DND-41 (cell line): ENCODE data around the gene TPRG1.

Experiments
- ATAC-seq: fragments of 200-7000 bp; cut with Tn5 transposase; 3 replicates; pipeline ENCODE4 v1.9.1; 2021; ENCODE audit warnings: low read depth; ENCODE audit not compliant: insufficient read depth
- DNase-seq: peaks from one replicate; pipeline ENCODE4 v3.0.0-alpha.2; 2020
- H2AFZ ChIP-seq: 2 replicates; pipeline ENCODE4 v1.6.0; 2012; ENCODE audit warnings: low read depth, low read length
- H3K27ac ChIP-seq: 2 replicates; pipeline ENCODE4 v1.5.1; 2012; ENCODE audit warnings: low read length, inconsistent platforms
- H3K27me3 ChIP-seq: fragments of 200-600 bp; sonication (generic); 2 replicates; pipeline ENCODE4 v1.6.0; 2012; ENCODE audit warnings: low read length, mild to moderate bottlenecking, inconsistent platforms; ENCODE audit not compliant: insufficient read depth, poor library complexity
- H3K36me3 ChIP-seq: 2 replicates; pipeline ENCODE4 v1.5.1; 2012; ENCODE audit warnings: low read length, inconsistent platforms; ENCODE audit not compliant: insufficient read depth
- H3K4me1 ChIP-seq: 2 replicates; pipeline ENCODE4 v1.5.1; 2012; ENCODE audit warnings: mild to moderate bottlenecking, low read length; ENCODE audit not compliant: insufficient read depth
- H3K4me2 ChIP-seq: 2 replicates; pipeline ENCODE4 v1.6.0; 2012; ENCODE audit warnings: mild to moderate bottlenecking, moderate library complexity, low read length, inconsistent platforms; ENCODE audit not compliant: insufficient read depth
- H3K4me3 ChIP-seq, 2 experiments: fragments of 200-600 bp in 1 of 2; shearing (Covaris generic) in 1 of 2; 2 replicates each; pipeline ENCODE4 v1.5.1; 2012 to 2016; ENCODE audit warnings: inconsistent platforms in 2 of 2, low read length in 2 of 2, mild to moderate bottlenecking in 2 of 2, low read depth in 1 of 2, moderate library complexity in 1 of 2
- H3K79me2 ChIP-seq: 2 replicates; pipeline ENCODE4 v1.6.0; 2012; ENCODE audit warnings: low read length, inconsistent platforms; ENCODE audit not compliant: insufficient read depth
- H3K9ac ChIP-seq: 2 replicates; pipeline ENCODE4 v1.6.0; 2012; ENCODE audit warnings: low read depth, mild to moderate bottlenecking, inconsistent platforms, low read length, moderate library complexity
- H3K9me3 ChIP-seq: 2 replicates; pipeline ENCODE4 v1.5.1; 2012; ENCODE audit warnings: low read length, moderate library complexity, mild to moderate bottlenecking, inconsistent platforms; ENCODE audit not compliant: insufficient read depth, severe bottlenecking
- H4K20me1 ChIP-seq: 2 replicates; pipeline ENCODE4 v1.6.0; 2012; ENCODE audit warnings: low read length; ENCODE audit not compliant: insufficient read depth
- CTCF ChIP-seq: IDR thresholded peaks from 2 replicates; pipeline ENCODE4 v1.5.1; 2012; ENCODE audit warnings: borderline replicate concordance, low read length, moderate library complexity, mild to moderate bottlenecking; ENCODE audit not compliant: poor library complexity, severe bottlenecking; ENCODE audit errors: extremely low read depth
- EZH2 ChIP-seq: IDR thresholded peaks from 3 replicates; pipeline ENCODE4 v1.6.1; 2012; ENCODE audit warnings: borderline replicate concordance, low read depth, mild to moderate bottlenecking, moderate library complexity, low read length, inconsistent platforms; ENCODE audit not compliant: severe bottlenecking

TPRG1 gene

GRCh38 chr3:189303584-189303983 lies 131.8 kb downstream of the TPRG1 start:
- no peaks in the 10 kb centered on the region for H3K36me3 ChIP-seq
- no peak overlapping the region for H3K4me3 ChIP-seq
- no peak overlapping the region for H3K4me2 ChIP-seq
- H3K4me1 ChIP-seq, result no peaks in the 10 kb centered on the region
- no peaks in the 10 kb centered on the region for H3K9me3 ChIP-seq
- DNase-seq (no peak), ATAC-seq (no peak)
- H4K20me1 ChIP-seq, result no peaks in the 10 kb centered on the region
- TF ChIP-seq EZH2 (no peak), CTCF (no peak)
- no peaks in the 10 kb centered on the region for H3K79me2 ChIP-seq
- H3K9ac ChIP-seq, result no peak overlapping the region
- no peak overlapping the region for H3K27ac ChIP-seq
- H3K27me3 ChIP-seq, result peaks cover 15% of the 10 kb centered on the region
- no peak overlapping the region for H2AFZ ChIP-seq

- H3K79me2 ChIP-seq, result no peaks in the 10 kb centered on the region
- H3K9ac ChIP-seq, result no peak overlapping the region
- H3K4me2 ChIP-seq, result no peak overlapping the region
- no peak for TF ChIP-seq EZH2
- no peak for TF ChIP-seq CTCF
- H2AFZ ChIP-seq, result no peak overlapping the region
- DNase-seq (no peak), ATAC-seq (no peak)
- H3K4me3 ChIP-seq, result no peak overlapping the region
- no peaks in the 10 kb centered on the region for H3K9me3 ChIP-seq
- no peaks in the 10 kb centered on the region for H3K4me1 ChIP-seq
- no peak overlapping the region for H3K27ac ChIP-seq
- H4K20me1 ChIP-seq, result no peaks in the 10 kb centered on the region
- no peaks in the 10 kb centered on the region for H3K36me3 ChIP-seq
- peaks cover 15% of the 10 kb centered on the region for H3K27me3 ChIP-seq
Observed at GRCh38 chr3:189304465-189305351, 132.9 kb downstream of the TPRG1 start.

- H3K9ac ChIP-seq, result no peak overlapping the region
- no peak overlapping the region for H2AFZ ChIP-seq
- H3K27ac ChIP-seq, result no peak overlapping the region
- H3K79me2 ChIP-seq, result no peaks in the 10 kb centered on the region
- TF ChIP-seq CTCF (no peak), EZH2 (no peak)
- ATAC-seq (no peak), DNase-seq (no peak)
- H3K4me1 ChIP-seq, result no peaks in the 10 kb centered on the region
- H3K4me3 ChIP-seq, result no peak overlapping the region
- H3K9me3 ChIP-seq, result no peaks in the 10 kb centered on the region
- H3K36me3 ChIP-seq, result no peaks in the 10 kb centered on the region
- H3K27me3 ChIP-seq, result peaks cover 14% of the 10 kb centered on the region
- no peak overlapping the region for H3K4me2 ChIP-seq
- H4K20me1 ChIP-seq, result no peaks in the 10 kb centered on the region
Observed at GRCh38 chr3:189305412-189305811, 133.6 kb downstream of the TPRG1 start.
